GM12892 (cell line): Measurements from ENCODE around the gene NHS.
"Not testable (repeated sequence)": the region's sequence is repeated elsewhere in the genome, so short reads cannot be mapped to it uniquely, and the experiment has no call there.

Experiments
- DNase-seq: peaks from one replicate; pipeline ENCODE4 v3.0.0; 2011; ENCODE audit not compliant: insufficient read length
- FAIRE-seq: peaks from 2 replicates; lab custom pipeline; 2011; peaks lifted over from hg19 to GRCh38; lab: Jason Lieb, UNC
- POLR2A ChIP-seq: IDR thresholded peaks from 2 replicates; pipeline ENCODE4 v1.6.1; 2011; ENCODE audit warnings: low read depth, low read length, control low read depth
- POLR2AphosphoS5 ChIP-seq: IDR thresholded peaks from 2 replicates; pipeline ENCODE4 v1.6.1; 2011; ENCODE audit warnings: low read depth, low read length, control low read depth
- TAF1 ChIP-seq: IDR thresholded peaks from 2 replicates; pipeline ENCODE4 v1.6.1; 2011; ENCODE audit warnings: low read depth, mild to moderate bottlenecking, control low read depth, low read length, borderline replicate concordance

NHS gene

DNA sequence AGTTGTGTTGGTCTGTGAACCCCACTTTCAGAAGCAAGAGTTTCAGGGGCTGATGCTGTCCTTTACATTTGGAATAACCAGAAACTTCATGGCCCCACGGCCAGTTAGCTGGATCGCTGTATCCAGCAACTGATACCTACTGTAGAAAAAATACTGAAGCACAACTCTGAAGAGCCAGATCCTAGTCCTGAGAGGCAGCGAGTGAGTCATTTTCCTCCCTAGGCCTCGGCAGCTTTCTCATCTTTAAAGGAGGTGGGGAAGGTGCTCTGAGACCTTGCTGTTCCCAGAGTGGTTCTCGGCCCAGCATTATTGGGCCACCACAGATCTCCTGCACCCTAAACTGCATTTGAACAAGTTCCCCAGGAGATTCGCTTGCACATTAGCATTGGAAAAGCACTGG lies 63.2 kb downstream of the NHS start:
- TF ChIP-seq POLR2AphosphoS5, result no peak
- TF ChIP-seq TAF1, result no peak
- no peak for TF ChIP-seq POLR2A
- no peak for FAIRE-seq
- DNase-seq, result no peak

DNA sequence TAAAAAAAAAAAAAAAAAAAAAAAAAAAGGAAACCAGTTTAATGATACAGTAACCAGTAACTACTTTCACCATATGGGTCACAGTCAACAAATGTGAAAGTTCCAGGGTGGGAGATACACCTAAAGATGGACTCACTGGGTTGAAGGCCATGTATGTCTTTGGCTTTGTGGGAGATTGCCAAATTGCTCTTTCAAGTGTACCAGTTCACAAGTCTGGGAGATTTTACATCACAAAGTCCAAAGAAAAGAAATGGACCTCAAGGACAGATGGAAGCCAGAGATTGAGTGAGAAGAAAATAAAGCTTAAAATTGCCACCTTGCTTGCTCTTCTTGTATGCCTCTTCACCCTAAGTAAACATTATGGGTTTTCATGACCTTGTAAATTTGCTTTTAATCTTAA lies 65.3 kb downstream of the NHS start:
- TF ChIP-seq POLR2A (no peak), TAF1 (no peak), POLR2AphosphoS5 (no peak)
- FAIRE-seq, result no peak
- no peak for DNase-seq

DNA sequence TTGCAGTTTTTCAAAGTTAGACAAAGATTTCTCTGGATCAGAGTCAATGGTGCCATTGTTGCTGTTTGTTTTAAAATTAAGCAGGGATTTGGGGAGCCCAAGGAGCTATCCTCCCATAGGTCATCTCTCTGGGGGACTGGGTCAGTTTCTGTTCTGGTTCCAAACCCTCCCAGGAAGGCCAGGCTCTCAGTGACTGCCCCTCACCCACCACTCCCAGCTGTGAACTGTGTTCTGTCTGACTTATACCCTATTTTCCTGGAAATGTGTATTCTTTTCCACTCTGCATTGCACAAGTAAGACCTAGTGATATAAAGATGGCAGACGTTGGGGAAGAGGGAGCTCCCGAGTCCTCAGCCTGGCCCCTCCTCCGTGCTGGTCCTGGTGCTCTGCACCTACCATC lies 65.8 kb downstream of the NHS start:
- TF ChIP-seq POLR2AphosphoS5, result no peak
- no peak for TF ChIP-seq POLR2A
- no peak for TF ChIP-seq TAF1
- FAIRE-seq (no peak), DNase-seq (no peak)

DNA sequence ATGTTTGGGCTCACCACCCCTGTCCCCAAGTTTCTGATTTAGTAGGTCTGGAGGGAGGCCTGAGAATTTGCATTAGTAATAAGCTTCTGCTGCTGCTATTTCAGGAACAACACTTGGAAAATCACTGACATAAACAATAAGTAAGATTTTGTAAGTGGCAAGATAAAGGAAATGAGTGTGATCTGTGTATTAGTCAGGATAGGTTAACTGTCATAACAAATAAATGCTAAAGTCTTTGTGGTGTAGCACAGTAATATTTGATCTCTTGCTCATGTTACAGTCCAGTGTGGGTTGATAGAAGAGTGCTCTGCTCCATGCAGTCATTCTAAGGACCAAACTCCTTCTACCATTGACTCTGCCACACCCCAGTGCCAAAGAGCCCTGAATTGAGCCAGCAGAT lies 67.0 kb downstream of the NHS start:
- FAIRE-seq (no peak), DNase-seq (no peak)
- TF ChIP-seq TAF1, result no peak
- no peak for TF ChIP-seq POLR2AphosphoS5
- TF ChIP-seq POLR2A, result no peak

DNA sequence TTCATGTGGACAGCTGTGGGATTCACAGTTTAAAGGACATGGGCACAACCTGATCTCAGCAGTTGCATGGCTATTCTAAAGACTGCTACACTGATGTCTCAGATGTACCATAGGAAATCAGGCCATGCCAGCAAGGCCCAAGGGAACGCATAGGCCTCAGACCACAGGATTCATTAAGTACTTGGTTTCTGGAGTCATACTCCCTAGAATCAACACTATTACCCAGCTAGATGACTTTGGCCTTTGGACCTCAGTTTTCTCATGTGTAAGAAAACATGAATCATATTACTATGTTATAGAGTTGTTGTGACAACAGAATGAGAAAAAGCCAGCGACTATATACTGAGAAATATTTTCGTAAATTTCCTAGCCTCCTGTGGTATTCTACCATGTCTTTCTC lies 67.9 kb downstream of the NHS start:
- TF ChIP-seq POLR2A (no peak), POLR2AphosphoS5 (no peak), TAF1 (no peak)
- DNase-seq (no peak), FAIRE-seq (no peak)

DNA sequence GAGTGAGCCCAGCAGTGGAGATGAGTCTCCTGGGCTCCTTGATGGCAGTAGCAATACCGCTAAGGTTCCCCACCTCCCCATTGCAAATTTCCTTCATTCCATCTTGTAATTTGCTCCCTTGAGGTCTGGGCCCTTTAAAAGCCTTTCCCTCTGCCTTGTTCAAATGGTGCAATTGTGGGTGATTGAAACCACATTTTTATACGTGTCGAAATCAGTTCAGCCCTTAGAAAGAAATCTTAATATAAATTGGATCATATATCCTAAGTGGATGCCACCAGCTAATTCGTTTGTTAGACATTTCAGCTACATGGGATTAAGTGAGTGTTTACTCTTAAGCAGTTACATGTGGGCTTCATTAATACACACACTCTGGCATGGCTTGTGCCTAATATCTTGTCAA lies 68.6 kb downstream of the NHS start:
- TF ChIP-seq POLR2A (no peak), TAF1 (no peak)
- FAIRE-seq (no peak), DNase-seq (no peak)

DNA sequence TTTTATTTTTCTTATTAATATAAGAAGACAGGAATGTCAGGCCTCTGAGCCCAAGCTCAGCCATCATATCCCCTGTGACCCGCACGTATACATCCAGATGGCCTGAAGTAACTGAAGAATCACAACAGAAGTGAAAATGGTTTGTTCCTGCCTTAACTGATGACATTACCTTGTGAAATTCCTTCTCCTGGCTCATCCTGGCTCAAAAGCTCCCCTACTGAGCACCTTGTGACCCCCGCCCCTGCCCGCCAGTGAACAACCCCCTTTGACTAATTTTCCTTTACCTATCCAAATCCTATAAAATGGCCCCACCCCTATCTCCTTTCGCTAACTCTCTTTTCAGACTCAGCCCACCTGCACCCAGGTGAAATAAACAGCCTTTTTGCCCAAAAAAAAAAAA lies 71.3 kb downstream of the NHS start:
- not testable (repeated sequence) for DNase-seq, FAIRE-seq

DNA sequence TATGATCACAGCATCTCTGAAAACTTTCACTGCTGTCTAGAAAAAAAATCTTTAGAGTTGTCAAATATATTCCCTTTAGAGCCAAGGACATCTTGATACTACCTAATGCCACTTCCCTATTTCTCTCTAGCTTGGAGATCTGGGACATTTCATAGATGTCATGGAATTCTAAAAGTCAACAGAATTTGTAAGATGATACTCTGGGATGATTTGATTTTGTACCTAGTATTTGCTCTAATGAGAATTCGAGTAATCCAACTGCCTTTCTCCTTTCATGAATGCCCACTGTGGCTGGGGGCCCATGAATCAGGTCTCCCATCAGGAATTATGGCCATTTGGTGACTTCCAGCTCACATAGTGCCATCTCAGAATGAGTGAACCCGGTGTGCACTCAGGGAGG lies 73.2 kb downstream of the NHS start:
- FAIRE-seq (no peak), DNase-seq (no peak)
- TF ChIP-seq POLR2A (no peak), POLR2AphosphoS5 (no peak), TAF1 (no peak)

DNA sequence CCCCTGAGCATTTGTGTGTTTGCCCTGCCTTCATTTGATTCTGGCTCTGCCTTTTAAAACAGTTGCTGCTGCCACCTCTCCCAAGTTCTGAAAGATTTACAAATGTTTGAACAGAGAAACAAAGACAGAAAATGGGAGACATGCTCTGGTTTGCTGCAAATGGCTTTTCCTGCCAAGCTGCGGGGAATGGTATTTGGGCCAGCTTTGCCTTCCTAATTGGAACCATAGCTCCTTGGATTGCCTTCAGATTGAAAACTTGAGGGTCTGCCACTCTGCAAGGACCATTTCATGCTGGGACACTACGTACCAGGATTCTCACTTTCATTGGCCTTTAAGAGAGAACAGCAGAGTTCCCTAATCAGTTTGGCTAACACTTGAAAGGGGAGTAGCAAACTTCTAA lies 74.9 kb downstream of the NHS start:
- TF ChIP-seq TAF1 (no peak), POLR2A (no peak), POLR2AphosphoS5 (no peak)
- no peak for FAIRE-seq

DNA sequence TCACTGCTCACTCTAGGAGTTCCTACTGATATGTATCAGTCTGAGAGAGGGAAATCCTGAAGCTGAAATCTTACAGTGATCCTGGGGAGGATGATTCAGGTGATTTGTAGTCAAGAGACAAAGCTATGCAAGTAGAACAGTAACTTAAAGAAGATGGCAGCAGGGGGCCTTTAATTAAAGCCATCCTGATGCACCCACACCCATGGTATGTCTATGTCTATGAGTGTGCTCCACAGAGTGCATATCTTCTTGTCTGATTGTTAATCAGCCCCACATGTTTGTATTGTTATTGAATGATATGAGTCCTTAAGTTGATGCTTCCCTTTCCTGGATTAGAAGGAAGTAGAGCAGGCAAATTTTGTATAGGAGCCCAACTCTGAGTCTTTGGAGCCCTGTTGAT lies 78.8 kb downstream of the NHS start:
- DNase-seq (no peak), FAIRE-seq (no peak)
- TF ChIP-seq POLR2AphosphoS5 (no peak), TAF1 (no peak), POLR2A (no peak)

More for the DNA sequence above, 74.9 kb downstream of the NHS start:
- no peak for DNase-seq

DNA sequence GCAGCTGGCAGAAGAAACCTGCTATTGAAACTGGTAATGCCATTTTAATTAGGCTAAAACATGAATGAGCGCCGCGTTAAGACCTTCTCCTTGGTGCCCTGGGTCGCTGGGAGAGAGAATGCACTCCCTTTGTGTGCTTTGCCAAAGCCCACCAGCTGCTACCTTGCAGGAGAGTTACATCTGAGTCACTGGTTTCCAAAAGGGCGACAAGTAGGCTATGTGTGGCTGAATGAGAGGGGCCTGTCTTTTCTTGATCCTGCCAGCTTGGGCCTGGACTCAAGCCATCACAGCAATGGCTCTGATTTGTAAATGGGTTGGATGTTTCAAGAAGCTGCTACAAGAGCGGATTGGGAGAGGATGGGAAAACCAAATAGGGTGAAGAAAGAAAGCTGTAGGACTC lies 81.5 kb downstream of the NHS start:
- FAIRE-seq, result no peak
- no peak for DNase-seq
- no peak for TF ChIP-seq TAF1
- no peak for TF ChIP-seq POLR2AphosphoS5
- TF ChIP-seq POLR2A, result no peak

DNA sequence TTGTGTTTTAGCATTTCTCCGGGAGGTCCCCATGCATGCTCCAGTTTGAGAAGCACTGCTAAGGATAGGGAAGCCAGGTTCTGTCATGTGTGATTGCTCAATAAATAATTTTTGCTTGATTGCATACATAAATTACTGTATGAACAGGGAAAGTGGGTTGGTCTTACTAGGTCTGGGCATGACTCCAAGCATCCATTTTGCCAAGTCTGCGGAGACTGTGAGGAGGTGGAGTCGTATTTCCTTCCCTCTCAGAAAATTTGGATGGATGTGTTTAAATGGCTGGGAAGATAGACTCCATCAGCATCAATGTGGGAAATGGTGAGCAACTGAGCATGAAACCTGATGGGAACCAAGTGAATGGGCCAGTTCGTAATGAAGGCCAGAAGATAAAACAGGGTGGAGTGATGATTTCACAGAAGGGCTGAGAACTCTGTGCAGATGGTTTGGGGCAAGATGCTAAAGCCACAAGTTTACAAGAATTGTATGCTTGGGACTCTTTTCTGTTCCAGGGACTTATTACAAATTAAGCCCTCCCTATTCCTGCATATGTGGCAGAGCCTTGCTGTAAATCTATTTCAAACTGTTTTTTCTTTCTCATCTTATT lies 84.1 kb downstream of the NHS start:
- DNase-seq (no peak), FAIRE-seq (no peak)
- no peak for TF ChIP-seq TAF1
- TF ChIP-seq POLR2A, result no peak
- TF ChIP-seq POLR2AphosphoS5, result no peak

DNA sequence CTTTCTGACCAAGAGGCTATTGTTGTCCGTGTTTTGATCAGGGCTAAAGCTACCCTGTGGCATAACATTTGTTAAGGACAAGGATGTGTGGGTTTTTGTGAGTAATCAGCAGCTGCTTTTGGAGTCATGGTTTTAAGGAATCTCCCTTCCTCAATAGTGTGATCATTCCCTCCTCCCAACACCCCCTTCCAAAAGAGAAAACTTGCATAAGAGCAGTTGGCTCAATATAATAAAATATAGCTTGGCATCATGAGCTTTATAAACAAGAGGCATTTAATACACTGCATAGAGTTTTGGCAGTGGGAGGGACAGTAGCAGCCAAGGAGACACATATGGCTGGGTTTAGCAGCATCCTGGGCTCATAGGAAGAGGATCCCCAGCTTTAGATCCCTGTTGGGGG lies 84.7 kb downstream of the NHS start:
- no peak for TF ChIP-seq POLR2A
- no peak for TF ChIP-seq POLR2AphosphoS5
- no peak for TF ChIP-seq TAF1
- no peak for FAIRE-seq
- DNase-seq, result no peak
